H1 (cell line): Measurements from ENCODE around the gene TTBK2. TPM values are rescaled to one million over a fixed set of nuclear protein-coding genes. Genes with fewer than 3 reads are reported as not detected.

Experiments used
- CTCF ChIA-PET: fragments of 300-600 bp; sonication (Branson Sonifier 250); formaldehyde crosslinking; loops from one replicate; lab custom pipeline; 2021; ENCODE audit not compliant: partially characterized antibody; lab: Charles Lee
- POLR2A ChIA-PET: fragments of 300-600 bp; sonication (Branson Sonifier 250); formaldehyde crosslinking; loops from one replicate; lab custom pipeline; 2021; ENCODE audit warnings: inconsistent platforms; ENCODE audit not compliant: partially characterized antibody; lab: Charles Lee
- DNase-seq, 2 experiments: peaks; one replicate each; pipeline versions ENCODE4 v3.0.0 to v3.0.0-alpha.2; 2010 to 2022; ENCODE audit warnings: low spot score in 2 of 2, low read depth in 1 of 2, mixed read lengths in 1 of 2
- FAIRE-seq: peaks from 2 replicates; lab custom pipeline; 2011; peaks lifted over from hg19 to GRCh38; lab: Jason Lieb, UNC
- H2AFZ ChIP-seq: 2 replicates; pipeline ENCODE4 v1.8.1; 2012; ENCODE audit warnings: low read length, inconsistent platforms
- H2AK5ac ChIP-seq: 2 replicates; pipeline ENCODE4 v1.6.1; 2013; ENCODE audit warnings: low read depth, low read length
- H2BK120ac ChIP-seq: replicated peaks from 2 replicates; pipeline ENCODE3; 2013; ENCODE audit warnings: low read depth, low read length, inconsistent platforms
- H2BK12ac ChIP-seq: 2 replicates; pipeline ENCODE4 v1.6.1; 2013; ENCODE audit warnings: low read depth, low read length
- H2BK15ac ChIP-seq: 2 replicates; pipeline ENCODE4 v1.6.1; 2013; ENCODE audit warnings: low read length
- H2BK20ac ChIP-seq: 2 replicates; pipeline ENCODE4 v1.6.1; 2013; ENCODE audit warnings: low read length
- H2BK5ac ChIP-seq: 2 replicates; pipeline ENCODE4 v1.6.1; 2013; ENCODE audit warnings: low read depth, low read length
- H3K14ac ChIP-seq: 2 replicates; pipeline ENCODE4 v1.6.1; 2013; ENCODE audit warnings: inconsistent platforms; ENCODE audit not compliant: insufficient read length
- H3K18ac ChIP-seq: 2 replicates; pipeline ENCODE4 v1.6.1; 2013; ENCODE audit warnings: low read length; ENCODE audit errors: extremely low read depth
- H3K23ac ChIP-seq: 2 replicates; pipeline ENCODE4 v1.6.1; 2013; ENCODE audit warnings: inconsistent platforms; ENCODE audit not compliant: insufficient read length
- H3K23me2 ChIP-seq: 2 replicates; pipeline ENCODE4 v1.6.1; 2013; ENCODE audit warnings: low read depth, low read length
- H3K27ac ChIP-seq: 2 replicates; pipeline ENCODE4 v1.6.1; 2011; ENCODE audit warnings: low read depth, low read length, inconsistent platforms
- H3K27me3 ChIP-seq, 4 experiments: replicated peaks in 1 of 4; 1 replicate in 1 of 4; 2 replicates in 3 of 4; pipeline versions ENCODE4 v1.6.1 to v1.8.1; 2011 to 2013; ENCODE audit warnings: low read length in 3 of 4, mild to moderate bottlenecking in 3 of 4, inconsistent platforms in 2 of 4, mixed read lengths in 2 of 4, moderate library complexity in 1 of 4; ENCODE audit not compliant: control insufficient read depth in 3 of 4, insufficient read depth in 3 of 4; ENCODE audit errors: extremely low read depth in 1 of 4
- H3K36me3 ChIP-seq, 4 experiments: 2 replicates each; pipeline versions ENCODE4 v1.6.1 to v1.8.1; 2011 to 2013; ENCODE audit warnings: mild to moderate bottlenecking in 4 of 4, low read length in 3 of 4, moderate library complexity in 2 of 4, control low read depth in 1 of 4, inconsistent platforms in 1 of 4; ENCODE audit not compliant: insufficient read depth in 4 of 4, control insufficient read depth in 2 of 4
- H3K4ac ChIP-seq: replicated peaks from 2 replicates; pipeline ENCODE3; 2013; ENCODE audit warnings: low read length, low read depth, mixed read lengths, inconsistent platforms; ENCODE audit not compliant: insufficient read length
- H3K4me1 ChIP-seq, 4 experiments: replicated peaks in 1 of 4; 1 replicate in 1 of 4; 2 replicates in 3 of 4; pipeline versions ENCODE4 v1.6.1 to v1.8.1; 2011 to 2013; ENCODE audit warnings: low read length in 3 of 4, inconsistent platforms in 2 of 4, mixed read lengths in 1 of 4; ENCODE audit not compliant: insufficient read depth in 4 of 4, control insufficient read depth in 3 of 4
- H3K4me2 ChIP-seq, 2 experiments: 2 replicates each; pipeline versions ENCODE4 v1.6.1 to v1.8.1; 2011 to 2013; ENCODE audit warnings: low read depth in 2 of 2, low read length in 2 of 2, control low read depth in 1 of 2, inconsistent platforms in 1 of 2, mild to moderate bottlenecking in 1 of 2; ENCODE audit not compliant: insufficient read depth in 1 of 2
- H3K4me3 ChIP-seq, 4 experiments: fragments of 200-600, 300-600 bp in 1 of 4; sonication (generic), shearing (Covaris generic), sonication (Bioruptor Twin) in 1 of 4; 2 replicates each; pipeline versions ENCODE4 v1.5.1 to v1.8.1; 2011 to 2016; ENCODE audit warnings: low read length in 4 of 4, low read depth in 3 of 4, control low read depth in 2 of 4, inconsistent platforms in 2 of 4, mild to moderate bottlenecking in 2 of 4, mixed read lengths in 1 of 4, moderate library complexity in 1 of 4; ENCODE audit not compliant: insufficient read depth in 2 of 4; ENCODE audit errors: extremely low read depth in 1 of 4
- H3K56ac ChIP-seq: replicated peaks from 2 replicates; pipeline ENCODE3; 2013; ENCODE audit warnings: low read depth, mild to moderate bottlenecking, mixed read lengths, low read length, inconsistent platforms; ENCODE audit not compliant: insufficient read length
- H3K79me1 ChIP-seq: 2 replicates; pipeline ENCODE4 v1.6.1; 2013; ENCODE audit warnings: low read depth, low read length, control low read depth
- H3K79me2 ChIP-seq, 2 experiments: 2 replicates each; pipeline versions ENCODE4 v1.6.1 to v1.8.1; 2012 to 2013; ENCODE audit warnings: low read length in 2 of 2, mild to moderate bottlenecking in 2 of 2, inconsistent platforms in 1 of 2; ENCODE audit not compliant: insufficient read depth in 2 of 2, control insufficient read depth in 1 of 2
- H3K9ac ChIP-seq, 4 experiments: replicated peaks in 1 of 4; 1 replicate in 1 of 4; 2 replicates in 3 of 4; pipeline versions ENCODE4 v1.6.1 to v1.8.1; 2011 to 2013; ENCODE audit warnings: low read depth in 3 of 4, low read length in 3 of 4, control low read depth in 2 of 4, mild to moderate bottlenecking in 2 of 4, moderate library complexity in 2 of 4, inconsistent platforms in 1 of 4; ENCODE audit errors: extremely low read depth in 1 of 4
- H3K9me3 ChIP-seq, 2 experiments: 2 replicates each; pipeline versions ENCODE4 v1.6.1 to v1.8.1; 2012 to 2013; ENCODE audit warnings: mild to moderate bottlenecking in 2 of 2, moderate library complexity in 2 of 2, control low read depth in 1 of 2, inconsistent platforms in 1 of 2, low read depth in 1 of 2, low read length in 1 of 2, mixed read lengths in 1 of 2; ENCODE audit not compliant: insufficient read depth in 2 of 2
- H4K20me1 ChIP-seq, 2 experiments: replicated peaks in 1 of 2; 2 replicates each; pipeline versions ENCODE3 to v1.8.1; 2011 to 2013; ENCODE audit warnings: inconsistent platforms in 2 of 2, low read length in 2 of 2, mild to moderate bottlenecking in 1 of 2; ENCODE audit not compliant: insufficient read depth in 2 of 2, control insufficient read depth in 1 of 2
- H4K5ac ChIP-seq: 2 replicates; pipeline ENCODE4 v1.6.1; 2013; ENCODE audit warnings: low read length, low read depth, mixed read lengths, inconsistent platforms; ENCODE audit not compliant: insufficient read length
- H4K8ac ChIP-seq: 2 replicates; pipeline ENCODE4 v1.8.0; 2013; ENCODE audit warnings: mild to moderate bottlenecking, moderate library complexity, low read length, inconsistent platforms; ENCODE audit not compliant: insufficient read depth; ENCODE audit errors: extremely low read depth
- H4K91ac ChIP-seq: replicated peaks from 2 replicates; pipeline ENCODE3; 2013; ENCODE audit warnings: low read length, mixed read lengths, inconsistent platforms; ENCODE audit not compliant: insufficient read length
- BRCA1 ChIP-seq: IDR thresholded peaks from 2 replicates; pipeline ENCODE4 v1.6.1; 2012; ENCODE audit warnings: low read depth, low read length, improper control_type of control experiment
- CHD1 ChIP-seq: IDR thresholded peaks from 2 replicates; pipeline ENCODE4 v1.6.1; 2012; ENCODE audit warnings: low read depth, low read length, improper control_type of control experiment
- CTBP2 ChIP-seq: IDR thresholded peaks from 2 replicates; pipeline ENCODE4 v1.7.0; 2011; ENCODE audit warnings: borderline replicate concordance, mild to moderate bottlenecking, moderate library complexity, mixed read lengths, low read length; ENCODE audit not compliant: insufficient read depth, insufficient read length
- KDM5A ChIP-seq: fragments of 200-600 bp; IDR thresholded peaks from 2 replicates; pipeline ENCODE4 v1.7.1; 2012; ENCODE audit warnings: mild to moderate bottlenecking, low read length, inconsistent platforms, mixed read lengths
- POLR2AphosphoS5 ChIP-seq: IDR thresholded peaks from 2 replicates; pipeline ENCODE4 v1.6.1; 2011; ENCODE audit warnings: low read depth, low read length
- SP2 ChIP-seq: IDR thresholded peaks from 2 replicates; pipeline ENCODE4 v1.6.1; 2012; ENCODE audit warnings: mild to moderate bottlenecking, low read length, inconsistent platforms
- SUZ12 ChIP-seq: fragments of 200-600 bp; sonication (generic); IDR thresholded peaks from 2 replicates; pipeline ENCODE4 v1.6.1; 2012; ENCODE audit warnings: mild to moderate bottlenecking, inconsistent platforms, low read length, moderate library complexity, mixed read lengths
- TAF7 ChIP-seq: optimal IDR thresholded peaks from 2 replicates; pipeline ENCODE3; 2011; ENCODE audit warnings: low read depth, mild to moderate bottlenecking, inconsistent platforms, low read length, moderate library complexity, borderline replicate concordance
- TBP ChIP-seq: IDR thresholded peaks from 2 replicates; pipeline ENCODE4 v1.6.1; 2011; ENCODE audit warnings: low read depth, low read length, improper control_type of control experiment
- WGBS, 2 experiments: shearing (Covaris generic) in 1 of 2; methylation state at CpG; one replicate each; pipeline versions ENCODE4 v1.1.6 to v1.1.7; 2013 to 2015; ENCODE audit warnings: low lambda C conversion rate in 2 of 2, mixed read lengths in 2 of 2, inconsistent platforms in 1 of 2, low coverage in 1 of 2, missing lambda C conversion rate in 1 of 2; ENCODE audit not compliant: insufficient replicate concordance in 2 of 2, insufficient coverage in 1 of 2, insufficient read length in 1 of 2; ENCODE audit errors: extremely low coverage in 1 of 2, missing lambda C conversion rate in 1 of 2; 5-methylcytosine and 5-hydroxymethylcytosine counted together
- polyA plus RNA-seq, 7 experiments: library from polyadenylated mRNA; depleted of rRNA in 3 of 7; stranded (reverse) in 5 of 7; unstranded in 2 of 7; fragments of >200 nt in 5 of 7; fragments of 200-250 nt in 2 of 7; gene quantifications; 1 replicate in 5 of 7; 2 replicates in 1 of 7; 4 replicates in 1 of 7; pipeline versions ENCODE4 v1.2.1 to v1.2.3, GENCODE V29; 2011 to 2013; ENCODE audit warnings: missing spikeins in 2 of 7, mixed read lengths in 2 of 7
- total RNA-seq: library from RNA; stranded (reverse); fragmentation: NEBNext Ultra II Directional; extraction: Animal tissue kit (Norgen Biotek cat#: 25700); gene quantifications from 2 replicates; pipeline ENCODE4 v1.2.1, GENCODE V29; 2021
- TF ChIP-seq, protein P1 (sequence below): IDR thresholded peaks from 2 replicates; pipeline ENCODE4 v1.6.1; 2012; ENCODE audit warnings: low read length, inconsistent platforms

Gene TTBK2
- total and polyA plus RNA-seq, 2 of the 8 experiments (the other 6 are each of a cell fraction or from before 2014, with no cell fraction given), result 2.7 to 18.2 TPM

GRCh38 chr15:42858999-42859789, 61.4 kb downstream of the TTBK2 start:
- Histone ChIP-seq H3K27ac (no peak overlapping the region), H3K36me3 (no peaks in the 10 kb centered on the region; a peak in 2 of 8 replicates), H4K5ac (no peak overlapping the region), H2AFZ (no peak overlapping the region), H3K4me2 (no peak overlapping the region), H2BK20ac (no peak overlapping the region), H3K23ac (no peak overlapping the region), H3K23me2 (no peaks in the 10 kb centered on the region), H3K9ac (no peak overlapping the region; a peak in 1 of 7 replicates), H3K4ac (no peak overlapping the region), H3K18ac (no peak overlapping the region), H4K8ac (no peak overlapping the region), H3K9me3 (no peaks in the 10 kb centered on the region), H3K4me3 (no peak overlapping the region), H3K79me1 (no peaks in the 10 kb centered on the region), H3K56ac (no peak overlapping the region), H2BK120ac (no peak overlapping the region), H2BK5ac (no peak overlapping the region), H2BK15ac (no peak overlapping the region), H2AK5ac (no peak overlapping the region), H3K79me2 (no peaks in the 10 kb centered on the region), H2BK12ac (no peak overlapping the region), H3K4me1 (no peaks in the 10 kb centered on the region), H4K91ac (no peak overlapping the region), H3K27me3 (no peaks in the 10 kb centered on the region), H4K20me1 (no peaks in the 10 kb centered on the region), H3K14ac (no peak overlapping the region)
- no peak for FAIRE-seq
- 92% methylated on average over 2 of the region's 2 CpGs; no CpG with 5 or more reads in 1 of the 2 experiments for WGBS, 2 experiments
- ChIA-PET CTCF (interaction anchor here (0.8 kb wide), 1 partner anchor 11 kb away, joined by 5 read pairs; no protein-coding TSS in a partner anchor), POLR2A (no interaction called here)
- no peak for DNase-seq
- no peak for TF ChIP-seq BRCA1
- no peak for TF ChIP-seq TBP
- TF ChIP-seq KDM5A, result no peak
- TF ChIP-seq, protein P1, sequence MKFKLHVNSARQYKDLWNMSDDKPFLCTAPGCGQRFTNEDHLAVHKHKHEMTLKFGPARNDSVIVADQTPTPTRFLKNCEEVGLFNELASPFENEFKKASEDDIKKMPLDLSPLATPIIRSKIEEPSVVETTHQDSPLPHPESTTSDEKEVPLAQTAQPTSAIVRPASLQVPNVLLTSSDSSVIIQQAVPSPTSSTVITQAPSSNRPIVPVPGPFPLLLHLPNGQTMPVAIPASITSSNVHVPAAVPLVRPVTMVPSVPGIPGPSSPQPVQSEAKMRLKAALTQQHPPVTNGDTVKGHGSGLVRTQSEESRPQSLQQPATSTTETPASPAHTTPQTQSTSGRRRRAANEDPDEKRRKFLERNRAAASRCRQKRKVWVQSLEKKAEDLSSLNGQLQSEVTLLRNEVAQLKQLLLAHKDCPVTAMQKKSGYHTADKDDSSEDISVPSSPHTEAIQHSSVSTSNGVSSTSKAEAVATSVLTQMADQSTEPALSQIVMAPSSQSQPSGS, result no peak
- no peak for TF ChIP-seq SP2
- TF ChIP-seq POLR2AphosphoS5, result no peak
- no peak for TF ChIP-seq TAF7
- TF ChIP-seq CTBP2, result no peak
- TF ChIP-seq SUZ12, result no peak
- no peak for TF ChIP-seq CHD1
